Measurements from ENCODE around the gene CRISPLD2.
"Not testable (repeated sequence)": the region's sequence is repeated elsewhere in the genome, so short reads cannot be mapped to it uniquely, and the experiment has no call there.

CRISPLD2 gene

GRCh38 chr16:84848986-84849634, 29.3 kb downstream of the CRISPLD2 start:
- TF ChIP-seq CTCF (IDR thresholded peaks at IDR 0.05; ENCODE audit: low read depth, low read length, missing control alignments), result no peak
- no peak for DNase-seq (ENCODE audit: extremely low read depth, low read depth)
- H3K4me3 ChIP-seq (replicated peaks; ENCODE audit: low read depth, low read length), result no peak overlapping the region

DNA sequence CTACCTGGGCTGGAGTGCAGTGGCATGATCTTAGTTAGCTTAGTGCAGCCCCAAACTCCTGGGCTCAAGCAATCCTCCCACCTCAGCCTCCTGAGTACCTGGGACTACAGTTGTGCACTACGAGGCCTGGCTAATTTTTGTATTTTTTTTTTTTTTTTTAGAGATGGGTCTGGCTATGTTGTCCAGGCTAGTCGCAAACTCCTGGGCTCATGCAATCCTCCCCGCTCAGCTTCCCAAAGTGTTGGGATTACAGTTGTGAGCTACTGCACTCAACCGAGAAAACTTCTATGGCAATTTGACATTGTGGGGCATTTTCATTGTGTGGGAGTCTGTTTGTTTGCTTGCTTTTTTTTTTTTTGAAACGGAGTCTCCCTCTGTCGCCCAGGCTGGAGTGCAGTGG, 30.0 kb downstream of the CRISPLD2 start:
- TF ChIP-seq CTCF (IDR thresholded peaks at IDR 0.05; ENCODE audit: low read depth, low read length, missing control alignments), result no peak
- DNase-seq (ENCODE audit: extremely low read depth, low read depth), result no peak
- no peak overlapping the region for H3K4me3 ChIP-seq (replicated peaks; ENCODE audit: low read depth, low read length)

GRCh38 chr16:84850714-84851113, 30.9 kb downstream of the CRISPLD2 start:
- no peak for TF ChIP-seq CTCF (IDR thresholded peaks at IDR 0.05; ENCODE audit: low read depth, low read length, missing control alignments)
- H3K4me3 ChIP-seq (replicated peaks; ENCODE audit: low read depth, low read length), result no peak overlapping the region
- no peak for DNase-seq (ENCODE audit: extremely low read depth, low read depth)

GRCh38 chr16:84851192-84852127, 31.7 kb downstream of the CRISPLD2 start:
- TF ChIP-seq CTCF (IDR thresholded peaks at IDR 0.05; ENCODE audit: low read depth, low read length, missing control alignments), result no peak
- no peak overlapping the region for H3K4me3 ChIP-seq (replicated peaks; ENCODE audit: low read depth, low read length)
- peak; percentile 61 for DNase-seq (ENCODE audit: extremely low read depth, low read depth)

- H3K4me3 ChIP-seq (replicated peaks; ENCODE audit: low read depth, low read length), result no peak overlapping the region
- TF ChIP-seq CTCF (IDR thresholded peaks at IDR 0.05; ENCODE audit: low read depth, low read length, missing control alignments), result no peak
- DNase-seq (ENCODE audit: extremely low read depth, low read depth), result no peak
Observed at GRCh38 chr16:84853534-84853933, 33.7 kb downstream of the CRISPLD2 start.

- DNase-seq (ENCODE audit: extremely low read depth, low read depth), result no peak
- no peak for TF ChIP-seq CTCF (IDR thresholded peaks at IDR 0.05; ENCODE audit: low read depth, low read length, missing control alignments)
- H3K4me3 ChIP-seq (replicated peaks; ENCODE audit: low read depth, low read length), result no peak overlapping the region
Observed at GRCh38 chr16:84854759-84855158, 35.0 kb downstream of the CRISPLD2 start.

DNA sequence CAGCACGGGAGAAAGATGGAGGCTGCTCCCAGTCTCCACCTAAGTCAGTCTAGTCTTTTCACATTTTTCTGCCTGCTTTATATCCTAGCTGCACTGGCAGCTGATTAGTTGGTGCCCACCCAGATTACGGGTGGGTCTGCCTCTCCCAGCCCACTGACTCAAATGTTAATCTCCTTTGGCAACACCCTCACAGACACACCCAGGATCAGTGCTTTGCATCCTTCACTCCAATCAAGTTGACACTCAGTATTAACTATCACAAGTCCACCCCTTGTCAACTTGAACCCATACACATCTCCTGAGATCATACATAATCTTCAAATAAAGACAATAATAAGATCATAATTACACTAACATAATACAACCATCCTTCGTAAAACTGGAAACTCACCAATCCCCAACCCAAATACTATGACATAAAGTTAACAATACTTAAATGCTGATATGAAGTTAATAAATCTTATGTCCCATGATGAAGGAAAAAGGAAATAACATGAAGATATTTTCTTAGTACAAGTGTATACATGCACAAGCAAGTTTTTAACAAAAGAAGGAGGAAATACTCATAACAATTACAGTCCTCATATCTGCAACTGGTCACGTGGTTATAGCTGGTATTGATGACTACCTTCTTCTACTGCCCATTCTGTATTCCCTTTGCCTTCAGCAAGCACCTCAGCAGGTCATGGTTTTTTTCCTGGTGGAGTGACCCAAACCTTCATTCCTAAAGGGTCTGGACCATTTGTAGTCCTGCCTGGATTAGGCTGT, 35.8 kb downstream of the CRISPLD2 start:
- not testable (repeated sequence) for DNase-seq (ENCODE audit: extremely low read depth, low read depth); H3K4me3 ChIP-seq (replicated peaks; ENCODE audit: low read depth, low read length)

DNA sequence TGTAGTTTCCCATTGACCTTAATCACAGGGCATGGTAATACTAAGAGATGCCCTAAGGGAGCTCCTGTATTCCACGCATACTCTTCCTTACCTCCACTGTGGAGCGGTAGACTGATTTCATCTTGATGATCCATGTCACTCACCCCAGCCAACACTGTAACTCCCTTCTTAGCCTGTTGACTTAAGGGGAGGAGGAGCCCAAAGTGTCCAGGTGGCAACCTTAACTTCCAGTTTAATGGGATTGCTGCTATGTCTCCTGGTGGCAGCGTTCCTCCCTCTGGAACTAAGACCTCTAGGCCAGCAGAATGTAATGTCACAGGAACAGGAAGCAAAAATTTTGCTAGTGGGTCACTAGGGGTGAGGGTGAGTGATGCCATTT, 36.4 kb downstream of the CRISPLD2 start:
- DNase-seq (ENCODE audit: extremely low read depth, low read depth); H3K4me3 ChIP-seq (replicated peaks; ENCODE audit: low read depth, low read length): not testable (repeated sequence)

GRCh38 chr16:84856811-84857210, 37.0 kb downstream of the CRISPLD2 start:
- not testable (repeated sequence) for H3K4me3 ChIP-seq (replicated peaks; ENCODE audit: low read depth, low read length); DNase-seq (ENCODE audit: extremely low read depth, low read depth)
